T-cell (primary cell): ENCODE results near the gene C1orf198. TPM values are rescaled to one million over a fixed set of nuclear protein-coding genes. Genes with fewer than 3 reads are reported as not detected.

ENCODE experiments used
- ATAC-seq, 4 experiments: fragments of 200-7000 bp in 3 of 4; fragments of 150-1000 bp in 1 of 4; cut with Tn5 transposase; replicated peaks in 1 of 4; 1 replicate in 3 of 4; 2 replicates in 1 of 4; pipeline ENCODE4 v1.10.0; 2021; ENCODE audit warnings: moderate library complexity in 3 of 4, mild to moderate bottlenecking in 2 of 4, moderate number of reproducible peaks in 1 of 4
- CTCF ChIA-PET, 2 donors: fragments of 300-600 bp; sonication (Branson Sonifier 250); formaldehyde crosslinking; loops; one replicate each; lab custom pipeline; 2022; ENCODE audit warnings: antibody characterized with exemption in 2 of 2; lab: Charles Lee
- POLR2A ChIA-PET, 2 donors: fragments of 300-600 bp; sonication (Branson Sonifier 250); formaldehyde crosslinking; loops; one replicate each; lab custom pipeline; 2022; ENCODE audit warnings: antibody characterized with exemption in 2 of 2; lab: Charles Lee
- DNase-seq, 35 experiments: peaks; one replicate each; pipeline versions ENCODE4 v3.0.0 to v3.0.0-alpha.2; 2013 to 2023
- H3K27ac ChIP-seq: one replicate; pipeline ENCODE4 v1.5.1; 2013; ENCODE audit warnings: low read length
- H3K27me3 ChIP-seq, 2 experiments: replicated peaks in 1 of 2; 1 replicate in 1 of 2; 2 replicates in 1 of 2; pipeline versions ENCODE4 v1.6.1 to v1.7.0; 2013; ENCODE audit warnings: low read length in 1 of 2, mixed read lengths in 1 of 2; ENCODE audit not compliant: control insufficient read depth in 2 of 2, insufficient read depth in 2 of 2; ENCODE audit errors: extremely low read depth in 1 of 2
- H3K36me3 ChIP-seq, 2 donors: 1 replicate in 1 of 2; 2 replicates in 1 of 2; pipeline versions ENCODE4 v1.6.1 to v1.7.0; 2013; ENCODE audit warnings: low read length in 1 of 2; ENCODE audit not compliant: control insufficient read depth in 2 of 2, insufficient read depth in 1 of 2; ENCODE audit errors: extremely low read depth in 1 of 2
- H3K4me1 ChIP-seq, 2 experiments: 1 replicate in 1 of 2; 2 replicates in 1 of 2; pipeline versions ENCODE4 v1.6.1 to v1.7.0; 2013; ENCODE audit warnings: low read length in 2 of 2, mixed read lengths in 1 of 2; ENCODE audit not compliant: insufficient read depth in 2 of 2, control insufficient read depth in 1 of 2; ENCODE audit errors: extremely low read depth in 1 of 2
- H3K4me3 ChIP-seq, 2 donors: 1 replicate in 1 of 2; 2 replicates in 1 of 2; pipeline versions ENCODE4 v1.5.1 to v1.7.0; 2013; ENCODE audit warnings: mild to moderate bottlenecking in 2 of 2, low read length in 1 of 2, moderate library complexity in 1 of 2; ENCODE audit not compliant: control insufficient read depth in 1 of 2; ENCODE audit errors: extremely low read depth in 1 of 2
- H3K9me3 ChIP-seq: 2 replicates; pipeline ENCODE4 v1.7.0; 2013
- H3K27ac Mint-ChIP-seq, 2 donors: one replicate each; pipeline ENCODE4 v1.8.0; 2020 to 2021; ENCODE audit warnings: mild to moderate bottlenecking in 2 of 2, mixed read lengths in 2 of 2
- H3K27me3 Mint-ChIP-seq, 2 donors: one replicate each; pipeline ENCODE4 v1.8.0; 2021 to 2022; ENCODE audit warnings: mixed read lengths in 2 of 2
- H3K36me3 Mint-ChIP-seq: one replicate; pipeline ENCODE4 v1.8.0; 2021; ENCODE audit warnings: mixed read lengths
- H3K4me1 Mint-ChIP-seq, 3 donors: one replicate each; pipeline ENCODE4 v1.8.0; 2020 to 2022; ENCODE audit warnings: mixed read lengths in 3 of 3, mild to moderate bottlenecking in 1 of 3
- H3K4me3 Mint-ChIP-seq, 3 donors: one replicate each; pipeline ENCODE4 v1.8.0; 2020 to 2022; ENCODE audit warnings: mild to moderate bottlenecking in 3 of 3, mixed read lengths in 3 of 3, moderate library complexity in 3 of 3
- H3K9me3 Mint-ChIP-seq, 3 donors: one replicate each; pipeline ENCODE4 v1.8.0; 2020 to 2022; ENCODE audit warnings: mixed read lengths in 3 of 3
- WGBS: methylation state at CpG from one replicate; pipeline ENCODE4 v1.1.5; 2013; ENCODE audit warnings: missing lambda C conversion rate; ENCODE audit not compliant: insufficient coverage; 5-methylcytosine and 5-hydroxymethylcytosine counted together
- total RNA-seq, 35 experiments: library from RNA in 6 of 35; stranded (reverse) in 6 of 35; fragments of 120-200 nt in 1 of 35; gene quantifications; one replicate each; pipeline versions ENCODE4 v1.2.1 to v1.2.4 and lab custom pipeline; 2013 to 2026

The C1orf198 gene
- total RNA-seq, 5 donors from 2014 or later (not counting 1 experiment from before 2014, with no cell fraction given) = 3.6 to 5.9 (median 5.6) TPM

- POLR2A ChIA-PET = no interaction called here
- H3K4me3 Mint-ChIP-seq = no peak overlapping the region
- no peaks in the 10 kb centered on the region for H3K27me3 Mint-ChIP-seq
Observed at GRCh38 chr1:230808281-230808872, 59.9 kb downstream of the C1orf198 start.

GRCh38 chr1:230807561-230808280, 60.6 kb downstream of the C1orf198 start:
- Histone ChIP-seq H3K36me3 (no peaks in the 10 kb centered on the region), H3K4me1 (no peaks in the 10 kb centered on the region), H3K27ac (no peak overlapping the region), H3K4me3 (no peak overlapping the region), H3K27me3 (peaks cover 0 to 13% of the 10 kb centered on the region in 2 experiments), H3K9me3 (no peaks in the 10 kb centered on the region)
- ChIA-PET POLR2A (no interaction called here), CTCF (no interaction called here)
- ATAC-seq (no peak), DNase-seq (no peak)
- 70% methylated on average over 2 of the region's 3 CpGs for WGBS
- Mint-ChIP-seq H3K27ac (no peak overlapping the region), H3K9me3 (peaks cover 0 to 11% (median 6%) of the 10 kb centered on the region in 3 donors), H3K36me3 (no peaks in the 10 kb centered on the region), H3K4me1 (no peaks in the 10 kb centered on the region), H3K27me3 (no peaks in the 10 kb centered on the region), H3K4me3 (no peak overlapping the region)

More at GRCh38 chr1:230808281-230808872, 59.9 kb downstream of the C1orf198 start:
- Mint-ChIP-seq H3K4me1 (no peaks in the 10 kb centered on the region), H3K27ac (no peak overlapping the region), H3K9me3 (peaks cover 0 to 18% (median 13%) of the 10 kb centered on the region in 3 donors), H3K36me3 (no peaks in the 10 kb centered on the region)
- 47% methylated on average over 3 of the region's 4 CpGs for WGBS
- Histone ChIP-seq H3K27ac (no peak overlapping the region), H3K36me3 (no peaks in the 10 kb centered on the region), H3K4me1 (no peaks in the 10 kb centered on the region), H3K27me3 (peaks cover 0 to 13% of the 10 kb centered on the region in 2 experiments), H3K9me3 (no peaks in the 10 kb centered on the region), H3K4me3 (no peak overlapping the region)
- no peak for DNase-seq
- ATAC-seq = no peak
- CTCF ChIA-PET = no interaction called here

- ChIA-PET POLR2A (no interaction called here), CTCF (no interaction called here)
- H3K4me3 Mint-ChIP-seq = no peak overlapping the region
- no peak overlapping the region for H3K27ac Mint-ChIP-seq
- H3K27me3 Mint-ChIP-seq = peaks cover 3% of the 10 kb centered on the region in 2 donors
- no peaks in the 10 kb centered on the region for H3K36me3 Mint-ChIP-seq
- no peak for ATAC-seq
- Histone ChIP-seq H3K27me3 (peaks cover 0 to 13% of the 10 kb centered on the region in 2 experiments), H3K4me3 (no peak overlapping the region), H3K9me3 (no peaks in the 10 kb centered on the region), H3K4me1 (no peaks in the 10 kb centered on the region), H3K27ac (no peak overlapping the region), H3K36me3 (no peaks in the 10 kb centered on the region)
- H3K9me3 Mint-ChIP-seq = peaks cover 0 to 5% (median 3%) of the 10 kb centered on the region in 3 donors
- DNase-seq = no peak
- 96% methylated on average over 5 of the region's 5 CpGs for WGBS
- no peaks in the 10 kb centered on the region for H3K4me1 Mint-ChIP-seq
Observed at GRCh38 chr1:230807029-230807428, 61.3 kb downstream of the C1orf198 start.

- peaks cover 0 to 2% (median 1%) of the 10 kb centered on the region in 3 donors for H3K9me3 Mint-ChIP-seq
- no peak overlapping the region for H3K27ac Mint-ChIP-seq
- no peaks in the 10 kb centered on the region for H3K36me3 ChIP-seq
- H3K4me1 Mint-ChIP-seq = no peaks in the 10 kb centered on the region
- ChIA-PET POLR2A (no interaction called here), CTCF (interaction anchor here in 1 of 2 donors (0.7 kb wide), 1 partner anchor 24 kb away, joined by 5 read pairs; no protein-coding TSS in a partner anchor)
- no peak for ATAC-seq
- WGBS = no CpG with 5 or more reads among the region's 2 CpGs
- H3K27me3 ChIP-seq = peaks cover 0 to 13% of the 10 kb centered on the region in 2 experiments
- H3K27ac ChIP-seq = no peak overlapping the region
- peaks cover 3 to 6% of the 10 kb centered on the region in 2 donors for H3K27me3 Mint-ChIP-seq
- no peak overlapping the region for H3K4me3 ChIP-seq
- no peaks in the 10 kb centered on the region for H3K4me1 ChIP-seq
- H3K36me3 Mint-ChIP-seq = no peaks in the 10 kb centered on the region
- no peak for DNase-seq
- H3K4me3 Mint-ChIP-seq = no peak overlapping the region
- no peaks in the 10 kb centered on the region for H3K9me3 ChIP-seq
Observed at GRCh38 chr1:230806552-230806951, 61.8 kb downstream of the C1orf198 start.

- Histone ChIP-seq H3K27me3 (peaks cover 0 to 12% of the 10 kb centered on the region in 2 experiments), H3K36me3 (no peaks in the 10 kb centered on the region), H3K4me3 (no peak overlapping the region), H3K9me3 (no peaks in the 10 kb centered on the region), H3K4me1 (no peaks in the 10 kb centered on the region), H3K27ac (no peak overlapping the region)
- ChIA-PET POLR2A (no interaction called here), CTCF (no interaction called here)
- Mint-ChIP-seq H3K4me1 (no peaks in the 10 kb centered on the region), H3K36me3 (no peaks in the 10 kb centered on the region), H3K9me3 (no peaks in the 10 kb centered on the region), H3K27ac (no peak overlapping the region), H3K4me3 (no peak overlapping the region), H3K27me3 (peaks cover 3 to 14% of the 10 kb centered on the region in 2 donors)
- DNase-seq (no peak), ATAC-seq (no peak)
- 83% methylated on average over 1 of the region's 2 CpGs for WGBS
Observed at GRCh38 chr1:230804396-230804795, 63.9 kb downstream of the C1orf198 start.

GRCh38 chr1:230800891-230801840, 67.2 kb downstream of the C1orf198 start:
- POLR2A ChIA-PET = no interaction called here
- Mint-ChIP-seq H3K4me1 (no peaks in the 10 kb centered on the region), H3K36me3 (no peaks in the 10 kb centered on the region), H3K27ac (peak overlapping the region in 1 of 2 donors; percentile 25), H3K4me3 (no peak overlapping the region), H3K9me3 (no peaks in the 10 kb centered on the region), H3K27me3 (peaks cover 19 to 20% of the 10 kb centered on the region in 2 donors)
- Histone ChIP-seq H3K27ac (no peak overlapping the region), H3K27me3 (peaks cover 0 to 18% of the 10 kb centered on the region in 2 experiments), H3K4me1 (no peaks in the 10 kb centered on the region), H3K4me3 (no peak overlapping the region), H3K36me3 (no peaks in the 10 kb centered on the region), H3K9me3 (no peaks in the 10 kb centered on the region)
- DNase-seq (no peak), ATAC-seq (no peak)
- CTCF ChIA-PET = interaction anchor here in 1 of 2 donors (0.6 kb wide), 1 partner anchor 269 kb away, joined by 3 read pairs; no protein-coding TSS in a partner anchor
- 89% methylated on average over 7 of the region's 9 CpGs for WGBS
